HG03108 (cell line): Measurements from ENCODE around the gene SLC25A47.
"Not testable (repeated sequence)": the region's sequence is repeated elsewhere in the genome, so short reads cannot be mapped to it uniquely, and the experiment has no call there.

ENCODE experiments used
- ATAC-seq: cut with Tn5 transposase; IDR thresholded peaks from one replicate; pipeline ENCODE4 v1.9.1; 2021; ENCODE audit warnings: moderate library complexity; ENCODE audit not compliant: unreplicated experiment

SLC25A47 gene, protein sequence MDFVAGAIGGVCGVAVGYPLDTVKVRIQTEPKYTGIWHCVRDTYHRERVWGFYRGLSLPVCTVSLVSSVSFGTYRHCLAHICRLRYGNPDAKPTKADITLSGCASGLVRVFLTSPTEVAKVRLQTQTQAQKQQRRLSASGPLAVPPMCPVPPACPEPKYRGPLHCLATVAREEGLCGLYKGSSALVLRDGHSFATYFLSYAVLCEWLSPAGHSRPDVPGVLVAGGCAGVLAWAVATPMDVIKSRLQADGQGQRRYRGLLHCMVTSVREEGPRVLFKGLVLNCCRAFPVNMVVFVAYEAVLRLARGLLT

GRCh38 chr14:100323121-100323941 lies at the start of gene SLC25A47:
SLC25A47 (plus strand) TSS chr14:100323339; CDS start chr14:100323415, 76 bp downstream.
- no peak for ATAC-seq

GRCh38 chr14:100274250-100274649 lies 48.9 kb upstream of the SLC25A47 start:
- ATAC-seq: no peak

GRCh38 chr14:100275214-100275613 lies 47.9 kb upstream of the SLC25A47 start:
- ATAC-seq: no peak

DNA sequence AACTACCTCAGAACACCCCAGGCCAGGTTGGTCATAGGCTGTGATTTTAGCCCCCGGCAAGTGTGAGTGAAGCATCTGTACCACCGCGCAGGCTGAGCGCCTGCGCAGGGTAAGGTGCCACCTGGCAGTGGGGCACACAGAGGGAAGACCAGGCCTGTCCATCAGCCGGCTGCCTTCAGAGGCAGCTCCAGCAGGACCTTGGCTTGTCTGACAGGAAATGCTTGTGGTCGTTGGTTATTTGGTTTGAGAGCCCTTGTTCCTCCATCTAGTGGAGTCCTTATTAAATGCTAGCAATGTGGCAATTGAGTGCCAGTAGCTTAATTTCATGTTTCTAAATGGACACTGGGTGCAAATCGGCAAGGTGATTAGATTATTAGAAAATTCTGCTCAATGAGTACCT lies 44.4 kb upstream of the SLC25A47 start:
- peak; percentile 62 for ATAC-seq

DNA sequence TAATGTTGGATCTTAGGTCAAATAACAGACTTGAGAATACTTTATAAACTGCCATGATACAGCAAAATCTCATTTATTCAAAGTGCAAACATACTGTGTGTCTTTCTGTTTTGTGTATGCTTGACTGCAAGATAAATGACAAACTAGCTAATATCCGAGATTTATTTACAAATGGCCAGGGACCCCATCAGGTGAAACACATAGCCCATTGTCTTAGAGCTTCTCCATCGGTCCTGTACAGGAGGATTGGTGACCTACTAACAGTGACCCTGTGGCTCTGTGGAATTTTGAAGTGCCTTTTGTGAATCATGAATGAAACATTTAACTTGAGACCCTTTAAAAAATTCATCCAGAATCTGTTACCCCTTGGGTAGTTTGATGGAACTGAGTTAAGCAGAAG lies 44.0 kb upstream of the SLC25A47 start:
- ATAC-seq: no peak

- ATAC-seq: no peak
Observed at GRCh38 chr14:100279563-100279962, 43.6 kb upstream of the SLC25A47 start.

DNA sequence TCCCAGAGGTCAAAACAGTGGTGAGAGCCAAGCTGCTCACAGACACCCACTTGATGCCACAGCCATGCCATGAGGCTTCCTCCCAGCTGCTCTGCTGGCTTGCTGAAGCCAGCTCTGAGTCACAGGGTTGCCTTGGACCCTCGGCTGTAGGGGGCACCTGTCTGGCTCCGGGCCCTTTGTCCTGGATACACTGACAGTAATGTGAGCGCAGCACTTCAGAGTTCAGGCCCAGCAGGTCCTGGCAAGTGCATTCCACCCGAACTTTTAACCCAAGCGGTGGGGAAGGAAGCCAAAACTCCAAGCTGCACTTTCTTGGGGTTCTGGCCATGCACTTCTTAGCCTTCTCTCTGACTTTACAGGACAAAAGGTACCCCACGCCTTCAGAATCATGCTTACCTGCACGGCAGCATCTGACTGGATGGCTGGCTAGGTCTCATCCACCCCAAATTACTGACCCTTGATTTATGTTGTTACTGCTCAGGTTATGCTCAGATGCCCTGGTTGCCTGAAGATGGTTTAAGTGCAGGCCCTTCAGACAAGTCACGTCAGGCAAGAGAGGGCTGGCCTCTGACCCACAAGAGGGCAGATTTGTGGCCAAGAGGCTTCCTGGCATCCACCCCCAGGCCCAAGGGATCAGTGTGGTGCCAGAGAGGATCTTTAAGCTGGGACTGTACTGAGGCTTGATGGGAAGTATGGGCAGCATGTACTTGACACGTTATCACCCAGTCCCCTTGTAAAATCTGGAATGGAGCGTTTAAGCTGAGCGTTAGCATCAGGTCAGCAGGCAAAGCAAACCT lies 41.7 kb upstream of the SLC25A47 start:
- no peak for ATAC-seq

DNA sequence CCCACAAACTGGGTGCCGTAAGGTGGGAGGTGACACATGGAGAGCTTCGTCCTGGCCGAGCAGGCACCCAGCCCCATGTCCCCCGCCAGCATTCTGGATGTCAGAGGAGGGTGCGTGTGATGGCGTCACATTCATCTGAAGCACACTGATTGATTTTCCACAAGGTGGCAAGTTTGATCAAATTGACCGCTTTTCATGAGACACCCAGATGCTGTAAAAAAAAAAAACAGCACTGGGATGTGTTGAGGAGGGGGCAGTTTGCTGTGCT lies 41.1 kb upstream of the SLC25A47 start:
- ATAC-seq: no peak

GRCh38 chr14:100282766-100283419 lies 40.2 kb upstream of the SLC25A47 start:
- ATAC-seq: no peak

GRCh38 chr14:100283436-100283835 lies 39.7 kb upstream of the SLC25A47 start:
- ATAC-seq: not testable (repeated sequence)

DNA sequence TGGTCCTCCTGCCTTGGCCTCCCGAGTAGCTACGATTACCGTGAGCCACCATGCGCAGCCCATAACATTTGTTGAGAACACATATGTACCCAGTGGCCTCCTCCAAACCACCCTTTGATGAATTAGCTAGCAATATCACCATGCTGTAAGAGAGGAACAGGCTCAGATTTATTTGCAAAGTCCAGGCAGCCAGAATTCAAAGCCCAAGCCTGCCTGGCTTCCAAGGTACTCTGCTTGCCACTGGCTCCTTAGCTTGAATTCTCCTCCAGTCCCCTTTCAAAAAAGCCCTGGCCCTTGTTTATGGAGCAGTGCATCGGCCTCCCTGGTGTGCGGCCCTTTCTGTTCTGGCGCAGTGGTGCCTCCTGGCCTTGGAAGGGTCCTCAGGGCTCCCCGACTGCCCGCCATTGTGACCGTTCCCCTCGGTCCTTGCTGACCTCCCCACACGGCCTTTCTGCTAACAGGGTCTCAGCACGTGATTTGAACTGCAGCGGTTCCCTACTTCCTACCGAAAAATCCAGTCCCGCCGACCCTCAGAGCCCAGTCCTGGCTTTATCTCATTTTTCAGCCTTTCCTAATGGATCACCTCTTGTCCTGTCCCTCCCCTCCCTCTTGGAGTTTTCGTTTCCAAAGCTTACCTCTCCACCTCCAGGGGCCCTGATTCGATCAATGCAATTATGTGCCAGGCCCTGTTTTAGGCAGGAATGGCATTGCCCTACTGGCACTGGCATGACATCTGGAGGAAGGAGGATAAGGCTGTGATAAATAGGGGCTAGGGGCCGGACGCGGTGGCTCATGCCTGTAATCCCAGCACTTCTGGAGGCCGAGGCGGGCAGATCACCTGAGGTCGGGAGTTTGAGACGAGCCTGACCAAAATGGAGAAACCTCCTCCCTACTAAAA lies 38.9 kb upstream of the SLC25A47 start:
- no peak for ATAC-seq

DNA sequence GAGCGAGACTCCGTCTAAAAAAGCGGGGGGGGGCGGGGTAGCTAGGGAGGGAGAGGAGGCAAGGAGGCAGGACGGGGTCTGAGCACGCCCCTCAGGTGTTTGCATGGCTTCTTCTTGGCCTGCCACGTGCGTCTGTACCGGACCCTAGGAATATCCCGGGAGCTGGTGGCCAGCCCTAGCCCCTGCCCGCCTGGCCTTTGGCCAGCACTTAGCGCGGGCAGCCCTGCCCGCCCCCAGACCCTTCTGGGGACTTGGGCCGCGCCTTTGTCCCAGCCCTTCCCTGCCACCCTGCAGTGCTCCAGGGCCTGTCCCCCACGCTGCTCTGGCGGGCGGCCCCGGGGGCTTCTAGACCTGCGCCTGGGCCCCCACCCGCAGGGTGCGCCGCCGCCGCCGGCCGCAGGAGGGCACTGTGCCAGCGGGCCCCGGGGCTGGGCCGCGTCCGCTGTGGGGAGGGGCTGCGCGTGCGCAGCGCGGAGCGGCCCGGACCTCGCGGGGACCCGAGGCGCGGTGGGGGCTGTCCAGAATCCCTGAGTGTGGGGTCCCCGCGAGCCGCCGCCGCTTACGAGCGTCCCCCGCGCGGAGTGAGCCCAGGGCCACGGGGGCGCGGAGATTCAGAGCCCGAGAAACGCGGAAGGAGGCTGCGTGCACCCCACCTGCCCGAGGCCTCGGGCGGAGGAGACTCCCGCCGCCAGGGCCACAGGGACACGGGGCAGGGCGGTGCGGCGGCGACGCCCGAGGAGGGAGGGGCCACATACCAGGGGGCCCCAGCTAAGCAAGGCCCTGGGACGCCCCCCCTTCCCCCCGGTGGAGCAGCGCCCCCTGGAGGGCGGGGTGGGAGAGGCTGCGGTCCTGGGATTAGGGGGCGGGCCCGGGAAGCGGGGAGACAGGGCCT lies 37.9 kb upstream of the SLC25A47 start:
- ATAC-seq: peak; percentile 87

DNA sequence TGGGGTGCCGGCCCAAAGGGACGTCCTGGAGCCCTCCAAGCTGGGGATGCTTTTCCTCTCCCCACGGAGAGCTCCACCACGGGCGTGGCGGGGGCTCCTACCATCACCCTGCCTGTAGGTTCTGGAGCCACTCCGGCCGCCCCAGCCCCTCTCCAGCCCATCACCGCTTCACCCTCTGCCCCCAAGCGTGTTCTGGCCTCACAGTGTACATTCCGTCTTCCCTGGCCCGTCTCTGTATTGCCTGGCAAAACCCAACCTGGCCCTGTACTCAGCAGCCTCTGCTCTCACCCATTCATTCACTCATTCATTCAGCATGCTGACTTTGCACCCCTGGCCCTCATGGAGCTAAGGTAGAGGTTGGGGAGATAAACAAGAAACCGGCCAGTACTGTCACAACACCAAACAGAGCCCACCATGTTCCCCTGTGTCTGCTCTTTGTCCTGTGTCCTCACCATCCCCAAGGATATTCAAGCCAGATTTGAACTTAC lies 37.2 kb upstream of the SLC25A47 start:
- no peak for ATAC-seq

DNA sequence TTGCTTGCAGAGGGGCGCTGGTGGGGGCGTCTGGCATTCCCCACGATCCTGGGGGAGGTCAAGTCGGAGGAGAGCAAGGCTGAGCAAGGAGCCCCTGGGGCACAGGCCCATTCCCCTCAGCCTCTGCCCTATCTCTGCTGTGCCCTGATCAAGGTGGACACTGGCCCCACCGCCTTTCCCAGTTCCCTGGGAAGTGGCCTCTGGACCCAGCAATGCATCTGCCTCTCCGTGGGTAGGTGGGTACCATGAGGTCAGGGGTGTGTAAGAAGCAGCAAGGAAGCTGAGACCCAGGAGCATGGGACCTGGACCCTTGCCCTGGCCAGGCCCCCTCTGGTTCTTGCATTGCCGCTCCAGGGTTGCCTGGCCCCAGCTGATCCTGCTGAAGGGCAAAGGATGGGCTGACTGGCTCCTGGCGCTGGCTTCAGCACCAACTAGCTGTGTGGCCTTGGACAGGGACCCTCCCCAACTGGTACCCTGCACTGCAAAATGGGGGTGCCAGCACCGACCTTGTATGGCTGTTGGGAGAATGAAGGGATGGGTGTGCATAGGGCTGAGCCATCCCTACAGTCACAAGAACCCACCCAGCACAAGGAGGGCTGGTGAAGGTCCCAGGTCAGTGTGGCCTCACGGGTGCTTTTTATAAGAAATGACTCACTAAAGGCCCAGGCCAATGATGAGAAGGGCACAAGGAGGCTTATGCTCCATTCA lies 36.5 kb upstream of the SLC25A47 start:
- no peak for ATAC-seq

GRCh38 chr14:100287202-100287997 lies 35.7 kb upstream of the SLC25A47 start:
- no peak for ATAC-seq

DNA sequence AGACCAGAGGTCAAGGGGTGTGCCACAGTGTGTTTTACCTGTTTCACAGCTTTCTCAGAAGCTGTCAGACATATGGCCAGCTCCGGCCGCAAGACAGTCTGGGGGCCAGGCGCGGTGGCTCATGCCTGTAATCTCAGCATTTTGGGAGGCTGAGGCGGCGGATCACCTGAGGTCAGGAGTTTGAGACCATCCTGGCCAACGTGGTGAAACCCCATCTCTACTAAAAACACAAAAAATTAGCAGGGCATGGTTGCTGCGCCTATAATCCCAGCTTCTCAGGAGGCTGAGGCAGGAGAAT lies 35.2 kb upstream of the SLC25A47 start:
- ATAC-seq: not testable (repeated sequence)

DNA sequence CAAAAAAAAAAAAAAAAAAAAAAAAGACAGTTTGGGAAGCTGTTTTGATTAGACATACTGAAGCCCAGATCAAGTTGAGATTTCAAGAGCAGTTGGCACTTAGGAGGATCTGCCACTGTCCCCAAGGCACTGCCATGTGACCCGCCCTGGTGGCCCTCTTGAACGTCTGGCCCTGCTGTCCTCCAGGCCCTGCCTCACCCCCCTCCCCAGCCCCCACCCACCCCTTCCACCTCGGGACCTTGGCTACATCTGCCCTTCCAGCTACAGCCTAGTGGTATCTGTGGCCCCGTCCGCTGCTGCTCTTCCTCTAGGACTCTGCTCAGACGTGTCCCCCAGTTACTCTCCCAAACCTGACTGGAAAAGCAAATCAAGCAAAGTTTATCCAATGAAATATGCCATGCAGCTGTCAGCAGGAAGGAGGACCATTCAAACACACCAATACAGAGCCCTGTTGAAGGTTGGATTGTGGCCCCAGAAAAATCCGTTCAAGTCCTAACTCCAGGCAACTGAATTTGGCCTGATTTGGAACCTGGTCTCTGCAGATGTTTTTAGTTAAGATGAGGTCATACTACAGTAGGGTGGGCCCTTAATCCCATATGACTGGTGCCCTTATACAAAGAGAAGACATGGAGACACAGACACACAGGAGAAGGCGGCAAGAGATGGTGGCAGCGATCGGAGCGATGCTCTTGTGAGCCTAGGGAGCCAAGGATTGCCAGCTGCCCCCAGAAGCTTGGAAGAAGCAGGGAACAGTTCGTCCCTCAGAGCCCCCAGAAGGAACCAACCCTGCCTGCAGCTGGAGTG lies 34.6 kb upstream of the SLC25A47 start:
- no peak for ATAC-seq
